ENCODE results near the gene CD8B. TPM values are rescaled to one million over a fixed set of nuclear protein-coding genes. Genes with fewer than 3 reads are reported as not detected.

The CD8B gene
- total RNA-seq, 1 experiment from 2014 or later = not detected

- no peak overlapping the region for H3K27ac ChIP-seq (ENCODE audit: low read length)
- intact Hi-C loops (cut with micrococcal nuclease) = no loop called here
- TF ChIP-seq EZH2phosphoT487 (IDR thresholded peaks at IDR 0.05; ENCODE audit: borderline replicate concordance, low read length) = no peak
- TF ChIP-seq, protein P1, sequence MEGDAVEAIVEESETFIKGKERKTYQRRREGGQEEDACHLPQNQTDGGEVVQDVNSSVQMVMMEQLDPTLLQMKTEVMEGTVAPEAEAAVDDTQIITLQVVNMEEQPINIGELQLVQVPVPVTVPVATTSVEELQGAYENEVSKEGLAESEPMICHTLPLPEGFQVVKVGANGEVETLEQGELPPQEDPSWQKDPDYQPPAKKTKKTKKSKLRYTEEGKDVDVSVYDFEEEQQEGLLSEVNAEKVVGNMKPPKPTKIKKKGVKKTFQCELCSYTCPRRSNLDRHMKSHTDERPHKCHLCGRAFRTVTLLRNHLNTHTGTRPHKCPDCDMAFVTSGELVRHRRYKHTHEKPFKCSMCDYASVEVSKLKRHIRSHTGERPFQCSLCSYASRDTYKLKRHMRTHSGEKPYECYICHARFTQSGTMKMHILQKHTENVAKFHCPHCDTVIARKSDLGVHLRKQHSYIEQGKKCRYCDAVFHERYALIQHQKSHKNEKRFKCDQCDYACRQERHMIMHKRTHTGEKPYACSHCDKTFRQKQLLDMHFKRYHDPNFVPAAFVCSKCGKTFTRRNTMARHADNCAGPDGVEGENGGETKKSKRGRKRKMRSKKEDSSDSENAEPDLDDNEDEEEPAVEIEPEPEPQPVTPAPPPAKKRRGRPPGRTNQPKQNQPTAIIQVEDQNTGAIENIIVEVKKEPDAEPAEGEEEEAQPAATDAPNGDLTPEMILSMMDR (conservative IDR thresholded peaks at IDR 0.05; ENCODE audit: low read depth, low read length) = no peak
- TF ChIP-seq EZH2 (IDR thresholded peaks at IDR 0.05; ENCODE audit: low read length, unreplicated experiment) = no peak
Measured at GRCh38 chr2:86807133-86807467, 54.6 kb downstream of the CD8B start.

GRCh38 chr2:86806059-86806857, 55.4 kb downstream of the CD8B start:
- no peaks in the 10 kb centered on the region for H3F3A ChIP-seq (ENCODE audit: low read length, unreplicated experiment)
- no peaks in the 10 kb centered on the region for H3K36me3 ChIP-seq (ENCODE audit: low read depth, low read length)
- TF ChIP-seq, protein P1 (conservative IDR thresholded peaks at IDR 0.05; ENCODE audit: low read depth, low read length) = no peak
- no peak overlapping the region for H3K4me3 ChIP-seq (ENCODE audit: low read length)
- H3K27me3 ChIP-seq (ENCODE audit: low read length) = no peaks in the 10 kb centered on the region
- H3K9me3 ChIP-seq (ENCODE audit: low read length) = no peaks in the 10 kb centered on the region
- H3K4me1 ChIP-seq (ENCODE audit: insufficient read depth, low read length) = peaks cover 11% of the 10 kb centered on the region
- no peak for ATAC-seq
- no peak overlapping the region for H3K27ac ChIP-seq (ENCODE audit: low read length)
- no peaks in the 10 kb centered on the region for H3K79me2 ChIP-seq (ENCODE audit: low read length)
- intact Hi-C loops (cut with micrococcal nuclease) = no loop called here
- ChIA-PET CTCF (no interaction called here), POLR2A (ENCODE audit: unreplicated experiment) (no interaction called here)
- no peak overlapping the region for H3K9ac ChIP-seq (ENCODE audit: low read length)
- no peak overlapping the region for H2AFZ ChIP-seq (ENCODE audit: low read length)
- no peaks in the 10 kb centered on the region for H3K9me2 ChIP-seq (replicated peaks; ENCODE audit: low read length)
- DNase-seq = no peak
- H3K4me2 ChIP-seq (ENCODE audit: low read length) = no peak overlapping the region
- BruUV-seq (replicated peaks) = no TSS peak
- no peaks in the 10 kb centered on the region for H4K20me1 ChIP-seq (ENCODE audit: low read length)

More at GRCh38 chr2:86807133-86807467, 54.6 kb downstream of the CD8B start:
- ATAC-seq (no peak), DNase-seq (no peak)
- H3K9me2 ChIP-seq (replicated peaks; ENCODE audit: low read length) = no peaks in the 10 kb centered on the region
- no peaks in the 10 kb centered on the region for H4K20me1 ChIP-seq (ENCODE audit: low read length)
- H3K4me1 ChIP-seq (ENCODE audit: insufficient read depth, low read length) = peaks cover 11% of the 10 kb centered on the region
- H2AFZ ChIP-seq (ENCODE audit: low read length) = peak overlapping the region; percentile 98
- H3K4me2 ChIP-seq (ENCODE audit: low read length) = peak overlapping the region; percentile 95
- peak overlapping the region; percentile 66 for H3K9ac ChIP-seq (ENCODE audit: low read length)
- BruUV-seq (replicated peaks) = no TSS peak
- H3K4me3 ChIP-seq (ENCODE audit: low read length) = peak overlapping the region; percentile 76
- H3K27me3 ChIP-seq (ENCODE audit: low read length) = no peaks in the 10 kb centered on the region
- ChIA-PET POLR2A (ENCODE audit: unreplicated experiment) (interaction anchor here (0.6 kb wide), 1 partner anchor 87 kb away, joined by 13 read pairs; no protein-coding TSS in a partner anchor), CTCF (no interaction called here)
- H3F3A ChIP-seq (ENCODE audit: low read length, unreplicated experiment) = no peaks in the 10 kb centered on the region
- H3K9me3 ChIP-seq (ENCODE audit: low read length) = no peaks in the 10 kb centered on the region
- no peaks in the 10 kb centered on the region for H3K79me2 ChIP-seq (ENCODE audit: low read length)
- H3K36me3 ChIP-seq (ENCODE audit: low read depth, low read length) = no peaks in the 10 kb centered on the region

GRCh38 chr2:86800856-86801567, 60.7 kb downstream of the CD8B start:
- DNase-seq (no peak), ATAC-seq (no peak)
- Histone ChIP-seq H3K79me2 (ENCODE audit: low read length) (no peaks in the 10 kb centered on the region), H3F3A (ENCODE audit: low read length, unreplicated experiment) (no peaks in the 10 kb centered on the region), H3K4me1 (ENCODE audit: insufficient read depth, low read length) (no peaks in the 10 kb centered on the region), H3K4me3 (ENCODE audit: low read length) (no peak overlapping the region), H3K27me3 (ENCODE audit: low read length) (no peaks in the 10 kb centered on the region), H3K36me3 (ENCODE audit: low read depth, low read length) (no peaks in the 10 kb centered on the region), H2AFZ (ENCODE audit: low read length) (no peak overlapping the region), H3K4me2 (ENCODE audit: low read length) (no peak overlapping the region), H4K20me1 (ENCODE audit: low read length) (no peaks in the 10 kb centered on the region), H3K9me2 (replicated peaks; ENCODE audit: low read length) (no peaks in the 10 kb centered on the region), H3K9ac (ENCODE audit: low read length) (no peak overlapping the region), H3K27ac (ENCODE audit: low read length) (no peak overlapping the region), H3K9me3 (ENCODE audit: low read length) (peaks cover 14% of the 10 kb centered on the region)
- intact Hi-C loops (cut with micrococcal nuclease) = no loop called here
- no peak for TF ChIP-seq EZH2 (IDR thresholded peaks at IDR 0.05; ENCODE audit: low read length, unreplicated experiment)
- TF ChIP-seq, protein P1 (conservative IDR thresholded peaks at IDR 0.05; ENCODE audit: low read depth, low read length) = no peak
- TF ChIP-seq EZH2phosphoT487 (IDR thresholded peaks at IDR 0.05; ENCODE audit: borderline replicate concordance, low read length) = no peak
- POLR2A ChIA-PET (ENCODE audit: unreplicated experiment) = no interaction called here
- CTCF ChIA-PET = no interaction called here
- BruUV-seq (replicated peaks) = no TSS peak
